MM.1S (cell line): Measurements from ENCODE around the gene LRRC18.

Experiments
- CTCF ChIP-seq: fragments of 300-600 bp; sonication (generic); IDR thresholded peaks from 2 replicates; pipeline ENCODE4 v1.5.1; 2016; ENCODE audit warnings: antibody characterized with exemption, low read length, mixed read lengths
- EZH2 ChIP-seq: fragments of 300-600 bp; sonication (generic); optimal IDR thresholded peaks from 2 replicates; pipeline ENCODE3; 2017; ENCODE audit warnings: low read depth, mild to moderate bottlenecking, antibody characterized with exemption, low read length, mixed read lengths

- TF ChIP-seq CTCF: no peak
- TF ChIP-seq EZH2: no peak
These were observed 25.8 kb upstream of the LRRC18 start for GRCh38 chr10:48965460-48965859.
